WTC11 (cell line): ENCODE data around the gene DYNC2LI1. TPM values are rescaled to one million over a fixed set of nuclear protein-coding genes. Genes with fewer than 3 reads are reported as not detected.
A peak's percentile ranks its signal among the peaks of the same experiment; 100 is the strongest.

Experiments
- ATAC-seq: fragments of 200-7000 bp; cut with Tn5 transposase; 2 replicates; pipeline ENCODE4 v1.10.0; 2021; ENCODE audit warnings: mild to moderate bottlenecking, moderate library complexity
- CTCF ChIA-PET: fragments of 300-600 bp; sonication (Branson Sonifier 250); formaldehyde crosslinking; loops from one replicate; lab custom pipeline; 2021; ENCODE audit warnings: antibody characterized with exemption; lab: Charles Lee
- POLR2A ChIA-PET: fragments of 350-600 bp; sonication (Branson Sonifier 250); formaldehyde crosslinking; loops from one replicate; lab custom pipeline; 2021; ENCODE audit warnings: antibody characterized with exemption; lab: Charles Lee
- DNase-seq: peaks from one replicate; pipeline ENCODE4 v3.0.0; 2021; ENCODE audit warnings: low spot score
- H3K27ac Mint-ChIP-seq: 2 replicates; pipeline ENCODE4 v1.8.0; 2021; ENCODE audit warnings: mixed read lengths
- H3K27me3 Mint-ChIP-seq: 2 replicates; pipeline ENCODE4 v1.8.0; 2021; ENCODE audit warnings: low read depth, mild to moderate bottlenecking, moderate library complexity, mixed read lengths
- H3K36me3 Mint-ChIP-seq: 2 replicates; pipeline ENCODE4 v1.8.0; 2021; ENCODE audit warnings: mixed read lengths
- H3K4me1 Mint-ChIP-seq: 2 replicates; pipeline ENCODE4 v1.8.0; 2022; ENCODE audit warnings: mixed read lengths
- H3K4me3 Mint-ChIP-seq: 2 replicates; pipeline ENCODE4 v1.8.0; 2021; ENCODE audit warnings: mild to moderate bottlenecking, moderate library complexity, mixed read lengths
- H3K9me3 Mint-ChIP-seq: 2 replicates; pipeline ENCODE4 v1.8.0; 2021; ENCODE audit warnings: mixed read lengths
- CBFB ChIP-seq: sonication (generic); formaldehyde crosslinking; IDR thresholded peaks from 2 replicates; pipeline ENCODE4 v1.8.1; 2022; ENCODE audit warnings: mild to moderate bottlenecking, low read depth, missing genetic modification reagents
- CDX4 ChIP-seq: fragments of 250-450 bp; sonication (Bioruptor Pico); IDR thresholded peaks from 2 replicates; pipeline ENCODE4 v1.9.0; 2021; ENCODE audit warnings: moderate library complexity, mild to moderate bottlenecking, inconsistent platforms, borderline replicate concordance
- CREB1 ChIP-seq: sonication (generic); formaldehyde crosslinking; IDR thresholded peaks from 2 replicates; pipeline ENCODE4 v1.8.0; 2023; ENCODE audit warnings: mild to moderate bottlenecking, missing genetic modification reagents
- E2F4 ChIP-seq: sonication (generic); formaldehyde crosslinking; IDR thresholded peaks from 2 replicates; pipeline ENCODE4 v1.8.1; 2022; ENCODE audit warnings: low read depth, mild to moderate bottlenecking, moderate library complexity, missing genetic modification reagents, borderline replicate concordance
- EMX1 ChIP-seq: fragments of 250-450 bp; sonication (Bioruptor Pico); IDR thresholded peaks from 2 replicates; pipeline ENCODE4 v1.8.0; 2021; ENCODE audit warnings: mild to moderate bottlenecking
- ESRRA ChIP-seq: sonication (generic); formaldehyde crosslinking; IDR thresholded peaks from 2 replicates; pipeline ENCODE4 v1.8.1; 2022; ENCODE audit warnings: mild to moderate bottlenecking, missing genetic modification reagents, borderline replicate concordance
- FOXP1 ChIP-seq: sonication (generic); formaldehyde crosslinking; IDR thresholded peaks from 2 replicates; pipeline ENCODE4 v1.8.0; 2022; ENCODE audit warnings: missing genetic modification reagents, mild to moderate bottlenecking, moderate library complexity, borderline replicate concordance
- GRHL2 ChIP-seq: fragments of 250-450 bp; sonication (Bioruptor Pico); IDR thresholded peaks from 2 replicates; pipeline ENCODE4 v1.8.0; 2022; ENCODE audit warnings: mild to moderate bottlenecking, moderate library complexity; ENCODE audit not compliant: insufficient replicate concordance, severe bottlenecking
- GTF2I ChIP-seq: fragments of 250-450 bp; sonication (Bioruptor Pico); conservative IDR thresholded peaks from 2 replicates; pipeline ENCODE4 v1.4.0; 2021; ENCODE audit warnings: mild to moderate bottlenecking
- HMGXB4 ChIP-seq: sonication (generic); formaldehyde crosslinking; IDR thresholded peaks from 2 replicates; pipeline ENCODE4 v1.8.1; 2023; ENCODE audit warnings: mild to moderate bottlenecking, moderate library complexity, missing genetic modification reagents
- IRF2 ChIP-seq: sonication (generic); formaldehyde crosslinking; IDR thresholded peaks from 2 replicates; pipeline ENCODE4 v1.8.0; 2022; ENCODE audit warnings: low read depth, missing genetic modification reagents, borderline replicate concordance
- JAZF1 ChIP-seq: fragments of 250-450 bp; sonication (Bioruptor Pico); IDR thresholded peaks from 2 replicates; pipeline ENCODE4 v1.9.0; 2021; ENCODE audit warnings: moderate library complexity, mild to moderate bottlenecking, inconsistent platforms
- MXD4 ChIP-seq: fragments of 250-450 bp; sonication (Bioruptor Pico); IDR thresholded peaks from 2 replicates; pipeline ENCODE4 v1.8.0; 2021; ENCODE audit warnings: mild to moderate bottlenecking, moderate library complexity, borderline replicate concordance
- MYBL2 ChIP-seq: sonication (generic); formaldehyde crosslinking; IDR thresholded peaks from 2 replicates; pipeline ENCODE4 v1.8.1; 2023; ENCODE audit warnings: mild to moderate bottlenecking, moderate library complexity, missing genetic modification reagents
- NFYB ChIP-seq: sonication (generic); formaldehyde crosslinking; conservative IDR thresholded peaks from 2 replicates; pipeline ENCODE4 v1.8.0; 2022; ENCODE audit warnings: low read depth, missing genetic modification reagents
- NR3C1 ChIP-seq: sonication (generic); formaldehyde crosslinking; conservative IDR thresholded peaks from 2 replicates; pipeline ENCODE4 v1.8.1; 2023; ENCODE audit warnings: low read depth, mild to moderate bottlenecking, missing genetic modification reagents
- PREB ChIP-seq: sonication (generic); formaldehyde crosslinking; IDR thresholded peaks from 2 replicates; pipeline ENCODE4 v1.8.1; 2022; ENCODE audit warnings: mild to moderate bottlenecking, missing genetic modification reagents, moderate library complexity, borderline replicate concordance
- SMAD3 ChIP-seq: sonication (generic); formaldehyde crosslinking; IDR thresholded peaks from 2 replicates; pipeline ENCODE4 v1.8.0; 2022; ENCODE audit warnings: missing genetic modification reagents, mild to moderate bottlenecking, borderline replicate concordance
- SOX15 ChIP-seq: fragments of 250-450 bp; sonication (Bioruptor Pico); IDR thresholded peaks from 2 replicates; pipeline ENCODE4 v1.9.0; 2021; ENCODE audit warnings: mild to moderate bottlenecking
- TCF7 ChIP-seq: sonication (generic); formaldehyde crosslinking; IDR thresholded peaks from 2 replicates; pipeline ENCODE4 v1.8.0; 2022; ENCODE audit warnings: mild to moderate bottlenecking, low read depth, missing genetic modification reagents, moderate library complexity
- TEAD1 ChIP-seq: sonication (generic); formaldehyde crosslinking; IDR thresholded peaks from 2 replicates; pipeline ENCODE4 v1.8.0; 2022; ENCODE audit warnings: mild to moderate bottlenecking, missing genetic modification reagents
- TP53 ChIP-seq: sonication (generic); formaldehyde crosslinking; IDR thresholded peaks from 2 replicates; pipeline ENCODE4 v1.8.1; 2023; ENCODE audit warnings: mild to moderate bottlenecking, missing genetic modification reagents
- ZBTB21 ChIP-seq: sonication (generic); formaldehyde crosslinking; IDR thresholded peaks from 2 replicates; pipeline ENCODE4 v1.8.1; 2023; ENCODE audit warnings: mild to moderate bottlenecking, missing genetic modification reagents, borderline replicate concordance
- ZMAT4 ChIP-seq: fragments of 250-450 bp; sonication (Bioruptor Pico); IDR thresholded peaks from 2 replicates; pipeline ENCODE4 v1.9.0; 2021; ENCODE audit warnings: mild to moderate bottlenecking
- ZNF219 ChIP-seq: sonication (generic); formaldehyde crosslinking; IDR thresholded peaks from 2 replicates; pipeline ENCODE4 v1.8.0; 2023; ENCODE audit warnings: missing genetic modification reagents, mild to moderate bottlenecking, borderline replicate concordance
- ZNF396 ChIP-seq: fragments of 250-450 bp; sonication (Bioruptor Pico); IDR thresholded peaks from 2 replicates; pipeline ENCODE4 v1.8.0; 2021; ENCODE audit warnings: mild to moderate bottlenecking, moderate library complexity, borderline replicate concordance
- ZNF423 ChIP-seq: fragments of 250-450 bp; sonication (Bioruptor Pico); IDR thresholded peaks from 2 replicates; pipeline ENCODE4 v2.1.2; 2022; ENCODE audit warnings: mild to moderate bottlenecking, moderate library complexity
- total RNA-seq: library from RNA; stranded (reverse); gene quantifications from 3 replicates; pipeline ENCODE4 v1.2.3, GENCODE V29; 2021

Gene DYNC2LI1
- total RNA-seq, 1 experiment from 2014 or later = 7.0 TPM

- DNase-seq = no peak
- Mint-ChIP-seq H3K4me3 (no peak overlapping the region), H3K27ac (no peak overlapping the region), H3K9me3 (no peaks in the 10 kb centered on the region), H3K4me1 (peaks cover 22% of the 10 kb centered on the region), H3K36me3 (no peaks in the 10 kb centered on the region), H3K27me3 (no peaks in the 10 kb centered on the region; the same call in 1 of the 2 replicates)
- ChIA-PET POLR2A (no interaction called here), CTCF (no interaction called here)
- ATAC-seq = no peak
- no peak for TF ChIP-seq E2F4
- no peak for TF ChIP-seq ESRRA (CRISPR knock-in tag)
- no peak for TF ChIP-seq SOX15 (CRISPR knock-in tag)
- TF ChIP-seq NR3C1 = no peak
- TF ChIP-seq ZNF423 (CRISPR knock-in tag) = no peak
- TF ChIP-seq JAZF1 (CRISPR knock-in tag) = no peak
- TF ChIP-seq TCF7 (CRISPR knock-in tag) = no peak
- no peak for TF ChIP-seq ZMAT4 (CRISPR knock-in tag)
- no peak for TF ChIP-seq GTF2I (CRISPR knock-in tag)
- no peak for TF ChIP-seq MYBL2
- TF ChIP-seq ZNF396 (CRISPR knock-in tag) = no peak
- TF ChIP-seq CDX4 (CRISPR knock-in tag) = no peak
- TF ChIP-seq FOXP1 (CRISPR knock-in tag) = no peak
Observed at GRCh38 chr2:43727634-43728014, 46.2 kb upstream of the DYNC2LI1 start.

- ChIA-PET POLR2A (no interaction called here), CTCF (no interaction called here)
- no peak for DNase-seq
- peak; percentile 87 for ATAC-seq
- peaks cover 22% of the 10 kb centered on the region for H3K4me1 Mint-ChIP-seq
- H3K27ac Mint-ChIP-seq = 0 out of 2 replicates have a peak overlapping the region, but pooled peaks have one; percentile 7
- H3K9me3 Mint-ChIP-seq = no peaks in the 10 kb centered on the region
- no peaks in the 10 kb centered on the region; the same call in 1 of the 2 replicates for H3K27me3 Mint-ChIP-seq
- H3K4me3 Mint-ChIP-seq = peak overlapping the region; percentile 7; the same call in 1 of the 2 replicates
- TF ChIP-seq GRHL2 (no peak), CBFB (CRISPR knock-in tag) (no peak), PREB (no peak), NFYB (CRISPR knock-in tag) (no peak), SMAD3 (no peak), CREB1 (CRISPR knock-in tag) (no peak), ZNF396 (CRISPR knock-in tag) (no peak)
- H3K36me3 Mint-ChIP-seq = no peaks in the 10 kb centered on the region
Observed at GRCh38 chr2:43729491-43730174, 44.2 kb upstream of the DYNC2LI1 start.

- Mint-ChIP-seq H3K4me3 (no peak overlapping the region), H3K36me3 (no peaks in the 10 kb centered on the region), H3K9me3 (no peaks in the 10 kb centered on the region), H3K27me3 (no peaks in the 10 kb centered on the region; the same call in 1 of the 2 replicates), H3K27ac (no peak overlapping the region), H3K4me1 (peaks cover 15% of the 10 kb centered on the region)
- CTCF ChIA-PET = interaction anchor here (0.6 to 1.5 kb wide), 3 partner anchors 8 to 76 kb away, joined by 3 to 4 read pairs (median 3); no protein-coding TSS in a partner anchor
- POLR2A ChIA-PET = no interaction called here
- no peak for DNase-seq
- no peak for ATAC-seq
- TF ChIP-seq TEAD1 (CRISPR knock-in tag) (no peak), MXD4 (CRISPR knock-in tag) (no peak), ZBTB21 (CRISPR knock-in tag) (no peak), TP53 (CRISPR knock-in tag) (no peak), TCF7 (CRISPR knock-in tag) (no peak), ZNF219 (no peak), IRF2 (no peak), HMGXB4 (CRISPR knock-in tag) (no peak), EMX1 (CRISPR knock-in tag) (no peak)
Observed at GRCh38 chr2:43731211-43731610, 42.6 kb upstream of the DYNC2LI1 start.
